Tibial nerve (tissue), 3 donors: ENCODE measurements around the gene NOX5.

ENCODE experiments used
- CTCF ChIP-seq, 5 experiments: fragments of 200-600 bp in 3 of 5; fragments of 450-650 bp in 2 of 5; sonication (generic) in 3 of 5; IDR thresholded peaks; one replicate each; pipeline ENCODE4 v1.5.1; 2016 to 2019; ENCODE audit warnings: antibody characterized with exemption in 5 of 5, mild to moderate bottlenecking in 3 of 5, moderate library complexity in 2 of 5
- POLR2A ChIP-seq, 2 donors: fragments of 450-650 bp; IDR thresholded peaks; one replicate each; pipeline ENCODE4 v1.6.1; 2017; ENCODE audit warnings: antibody characterized with exemption in 2 of 2, mild to moderate bottlenecking in 2 of 2, moderate library complexity in 2 of 2

- no peak for TF ChIP-seq CTCF (IDR thresholded peaks at IDR 0.05)
- TF ChIP-seq POLR2A (IDR thresholded peaks at IDR 0.05) = no peak
These were observed 51.8 kb downstream of the NOX5 start for GRCh38 chr15:69066007-69066995.
